ENCODE measurements around the gene RELN. TPM values are rescaled to one million over a fixed set of nuclear protein-coding genes. Genes with fewer than 3 reads are reported as not detected.

RELN gene
- total RNA-seq, 2 donors from 2014 or later = 2.6 to 3.0 TPM

GRCh38 chr7:103932389-103932788 is 57.1 kb downstream of the RELN start:
- no peak for DNase-seq (ENCODE audit: low spot score)
- intact Hi-C loops (cut with DNase I) = no loop called here
- Histone ChIP-seq H3K9me3 (no peaks in the 10 kb centered on the region), H3K4me3 (no peak overlapping the region), H3K27ac (no peak overlapping the region), H3K4me1 (replicated peaks) (no peaks in the 10 kb centered on the region), H3K27me3 (replicated peaks; ENCODE audit: insufficient read depth) (no peaks in the 10 kb centered on the region), H3K36me3 (no peaks in the 10 kb centered on the region)
- TF ChIP-seq POLR2A (IDR thresholded peaks at IDR 0.05) (no peak), POLR2AphosphoS5 (IDR thresholded peaks at IDR 0.05) (no peak)
- TF ChIP-seq, protein P1, sequence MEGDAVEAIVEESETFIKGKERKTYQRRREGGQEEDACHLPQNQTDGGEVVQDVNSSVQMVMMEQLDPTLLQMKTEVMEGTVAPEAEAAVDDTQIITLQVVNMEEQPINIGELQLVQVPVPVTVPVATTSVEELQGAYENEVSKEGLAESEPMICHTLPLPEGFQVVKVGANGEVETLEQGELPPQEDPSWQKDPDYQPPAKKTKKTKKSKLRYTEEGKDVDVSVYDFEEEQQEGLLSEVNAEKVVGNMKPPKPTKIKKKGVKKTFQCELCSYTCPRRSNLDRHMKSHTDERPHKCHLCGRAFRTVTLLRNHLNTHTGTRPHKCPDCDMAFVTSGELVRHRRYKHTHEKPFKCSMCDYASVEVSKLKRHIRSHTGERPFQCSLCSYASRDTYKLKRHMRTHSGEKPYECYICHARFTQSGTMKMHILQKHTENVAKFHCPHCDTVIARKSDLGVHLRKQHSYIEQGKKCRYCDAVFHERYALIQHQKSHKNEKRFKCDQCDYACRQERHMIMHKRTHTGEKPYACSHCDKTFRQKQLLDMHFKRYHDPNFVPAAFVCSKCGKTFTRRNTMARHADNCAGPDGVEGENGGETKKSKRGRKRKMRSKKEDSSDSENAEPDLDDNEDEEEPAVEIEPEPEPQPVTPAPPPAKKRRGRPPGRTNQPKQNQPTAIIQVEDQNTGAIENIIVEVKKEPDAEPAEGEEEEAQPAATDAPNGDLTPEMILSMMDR (IDR thresholded peaks at IDR 0.05) = no peak
- 33% methylated on average over 2 of the region's 2 CpGs for WGBS

DNA sequence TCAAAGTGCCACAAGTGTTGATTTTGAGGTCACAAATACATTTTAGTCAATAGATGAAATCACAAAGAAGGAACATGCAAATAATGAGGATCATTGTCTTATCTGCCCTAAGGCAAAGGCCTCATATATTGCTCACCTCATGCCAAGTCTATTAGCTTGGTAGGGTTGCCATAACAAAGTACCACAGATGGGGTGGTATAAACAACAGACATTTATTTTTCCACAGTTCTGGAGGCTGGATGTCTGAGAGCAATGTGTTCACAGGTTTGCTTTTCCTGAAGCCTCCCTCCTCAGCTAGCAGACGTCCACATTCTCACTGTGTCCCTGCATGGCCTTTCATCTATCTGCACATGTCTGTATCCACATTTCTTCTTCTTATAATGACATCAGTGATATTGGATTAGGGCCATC is 59.6 kb downstream of the RELN start:
- 48% methylated on average over 1 of the region's 1 CpG for WGBS
- no peak overlapping the region for H3K4me3 ChIP-seq
- H3K4me1 ChIP-seq (replicated peaks) = no peaks in the 10 kb centered on the region
- no peaks in the 10 kb centered on the region for H3K36me3 ChIP-seq
- TF ChIP-seq, protein P1 (IDR thresholded peaks at IDR 0.05) = no peak
- peak; percentile 50 for TF ChIP-seq POLR2AphosphoS5 (IDR thresholded peaks at IDR 0.05)
- no peak overlapping the region for H3K27ac ChIP-seq
- DNase-seq (ENCODE audit: low spot score) = no peak
- no peaks in the 10 kb centered on the region for H3K9me3 ChIP-seq
- H3K27me3 ChIP-seq (replicated peaks; ENCODE audit: insufficient read depth) = no peaks in the 10 kb centered on the region
- intact Hi-C loops (cut with DNase I) = no loop called here

DNA sequence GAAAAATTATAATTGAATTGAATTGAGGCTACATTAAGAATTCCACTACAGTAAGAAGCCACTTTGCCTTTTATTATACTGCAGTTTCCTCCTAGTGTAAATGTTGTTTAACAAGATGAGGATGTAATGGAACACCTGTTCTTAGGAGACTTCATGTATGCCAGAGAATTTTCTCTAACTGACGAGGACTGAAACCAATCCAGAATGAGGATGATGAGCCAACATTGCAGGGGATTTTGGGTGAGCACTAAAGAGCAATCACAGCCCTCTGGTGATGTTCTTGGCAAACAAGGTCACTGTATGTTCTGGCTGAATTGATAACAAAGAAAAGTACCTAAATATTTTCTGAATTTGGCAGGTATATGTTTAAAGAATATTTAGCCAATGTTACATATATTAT is 60.9 kb downstream of the RELN start:
- Histone ChIP-seq H3K36me3 (no peaks in the 10 kb centered on the region), H3K9me3 (no peaks in the 10 kb centered on the region), H3K4me1 (replicated peaks) (no peaks in the 10 kb centered on the region), H3K4me3 (no peak overlapping the region), H3K27me3 (replicated peaks; ENCODE audit: insufficient read depth) (no peaks in the 10 kb centered on the region), H3K27ac (no peak overlapping the region)
- TF ChIP-seq POLR2A (IDR thresholded peaks at IDR 0.05) (no peak), POLR2AphosphoS5 (IDR thresholded peaks at IDR 0.05) (no peak)
- TF ChIP-seq, protein P1 (IDR thresholded peaks at IDR 0.05) = no peak
- DNase-seq (ENCODE audit: low spot score) = no peak
- intact Hi-C loops (cut with DNase I) = no loop called here
- WGBS = 21% methylated on average over 1 of the region's 1 CpG

DNA sequence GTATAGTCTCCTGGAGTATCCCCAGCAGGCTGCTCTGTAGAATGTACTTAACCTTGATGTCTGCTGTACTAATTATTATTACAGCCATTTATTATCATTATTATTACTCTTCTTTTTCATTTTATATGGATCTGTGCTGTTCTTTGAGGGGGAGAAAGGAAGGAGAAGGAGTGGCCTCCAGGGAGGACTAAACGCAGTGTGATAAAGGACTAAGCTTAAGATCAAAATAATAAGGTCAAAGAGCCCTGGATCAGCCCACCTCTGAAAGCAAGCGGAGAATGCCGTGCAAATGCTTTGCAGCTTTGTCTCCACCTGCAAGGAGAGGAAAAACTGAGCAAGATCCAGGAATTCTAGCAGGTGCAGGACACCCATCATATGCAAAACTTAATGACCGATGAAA is 65.3 kb downstream of the RELN start:
- DNase-seq (ENCODE audit: low spot score) = no peak
- TF ChIP-seq POLR2AphosphoS5 (IDR thresholded peaks at IDR 0.05) (no peak), POLR2A (IDR thresholded peaks at IDR 0.05) (no peak)
- TF ChIP-seq, protein P1 (IDR thresholded peaks at IDR 0.05) = no peak
- H3K9me3 ChIP-seq = no peaks in the 10 kb centered on the region
- WGBS = 84% methylated on average over 4 of the region's 4 CpGs
- no peaks in the 10 kb centered on the region for H3K4me1 ChIP-seq (replicated peaks)
- no peaks in the 10 kb centered on the region for H3K36me3 ChIP-seq
- no peak overlapping the region for H3K4me3 ChIP-seq
- H3K27me3 ChIP-seq (replicated peaks; ENCODE audit: insufficient read depth) = no peaks in the 10 kb centered on the region
- no peak overlapping the region for H3K27ac ChIP-seq
- intact Hi-C loops (cut with DNase I) = no loop called here

- H3K36me3 ChIP-seq = no peaks in the 10 kb centered on the region
- TF ChIP-seq, protein P1 (IDR thresholded peaks at IDR 0.05) = no peak
- no peak for TF ChIP-seq POLR2A (IDR thresholded peaks at IDR 0.05)
- TF ChIP-seq POLR2AphosphoS5 (IDR thresholded peaks at IDR 0.05) = no peak
- no peak overlapping the region for H3K4me3 ChIP-seq
- no peaks in the 10 kb centered on the region for H3K9me3 ChIP-seq
- H3K4me1 ChIP-seq (replicated peaks) = no peaks in the 10 kb centered on the region
- no peak overlapping the region for H3K27ac ChIP-seq
- intact Hi-C loops (cut with DNase I) = no loop called here
- H3K27me3 ChIP-seq (replicated peaks; ENCODE audit: insufficient read depth) = no peaks in the 10 kb centered on the region
- no peak for DNase-seq (ENCODE audit: low spot score)
- 52% methylated on average over 2 of the region's 2 CpGs for WGBS
Measured at GRCh38 chr7:103922407-103922806, 67.1 kb downstream of the RELN start.
